Keratinocyte (primary cell): ENCODE data around the gene FOLR1. TPM values are rescaled to one million over a fixed set of nuclear protein-coding genes. Genes with fewer than 3 reads are reported as not detected.

Experiments
- DNase-seq: peaks from one replicate; pipeline ENCODE4 v3.0.0-alpha.2; 2011; ENCODE audit warnings: low read depth, missing footprints, low spot score
- FAIRE-seq: peaks from 2 replicates; lab custom pipeline; 2011; peaks lifted over from hg19 to GRCh38; lab: Jason Lieb, UNC
- H2AFZ ChIP-seq: 2 replicates; pipeline ENCODE4 v1.6.0; 2012; ENCODE audit warnings: low read length, control low read depth, inconsistent platforms; ENCODE audit not compliant: control insufficient read depth
- H3K27ac ChIP-seq: 2 replicates; pipeline ENCODE4 v1.5.1; 2011; ENCODE audit warnings: low read length; ENCODE audit not compliant: control insufficient read depth, insufficient read depth
- H3K27me3 ChIP-seq: 3 replicates; pipeline ENCODE4 v1.6.0; 2011; ENCODE audit warnings: low read length; ENCODE audit not compliant: control insufficient read depth, insufficient read depth; ENCODE audit errors: extremely low read depth
- H3K36me3 ChIP-seq, 2 experiments: 2 replicates in 1 of 2; 3 replicates in 1 of 2; pipeline ENCODE4 v1.5.1; 2011; ENCODE audit warnings: low read length in 2 of 2, mild to moderate bottlenecking in 1 of 2; ENCODE audit not compliant: control insufficient read depth in 2 of 2, insufficient read depth in 2 of 2; ENCODE audit errors: extremely low read depth in 1 of 2
- H3K4me1 ChIP-seq: 3 replicates; pipeline ENCODE4 v1.5.1; 2011; ENCODE audit warnings: low read length; ENCODE audit not compliant: control insufficient read depth, insufficient read depth; ENCODE audit errors: extremely low read depth
- H3K4me2 ChIP-seq: 3 replicates; pipeline ENCODE4 v1.6.0; 2011; ENCODE audit warnings: low read depth, low read length; ENCODE audit not compliant: control insufficient read depth, insufficient read depth; ENCODE audit errors: extremely low read depth
- H3K4me3 ChIP-seq, 3 experiments: fragments of 200-600 bp in 1 of 3; sonication (generic) in 1 of 3; 2 replicates in 2 of 3; 3 replicates in 1 of 3; pipeline ENCODE4 v1.5.1; 2011 to 2016; ENCODE audit warnings: low read length in 3 of 3, mild to moderate bottlenecking in 3 of 3, control low read depth in 2 of 3, inconsistent platforms in 1 of 3, low read depth in 1 of 3, mixed read lengths in 1 of 3, mixed run types in 1 of 3, moderate library complexity in 1 of 3; ENCODE audit not compliant: control insufficient read depth in 2 of 3, insufficient read depth in 2 of 3; ENCODE audit errors: extremely low read depth in 1 of 3
- H3K79me2 ChIP-seq: 2 replicates; pipeline ENCODE4 v1.6.0; 2012; ENCODE audit warnings: low read length; ENCODE audit not compliant: control insufficient read depth, insufficient read depth
- H3K9ac ChIP-seq: 3 replicates; pipeline ENCODE4 v1.6.0; 2011; ENCODE audit warnings: low read length; ENCODE audit not compliant: control insufficient read depth, insufficient read depth; ENCODE audit errors: extremely low read depth
- H3K9me1 ChIP-seq: 3 replicates; pipeline ENCODE4 v1.6.0; 2011; ENCODE audit warnings: low read length; ENCODE audit not compliant: control insufficient read depth, insufficient read depth; ENCODE audit errors: extremely low read depth
- H3K9me3 ChIP-seq: 2 replicates; pipeline ENCODE4 v1.5.1; 2012; ENCODE audit warnings: low read depth, low read length; ENCODE audit not compliant: control insufficient read depth
- H4K20me1 ChIP-seq: 3 replicates; pipeline ENCODE4 v1.6.0; 2011; ENCODE audit warnings: low read length; ENCODE audit not compliant: control insufficient read depth, insufficient read depth; ENCODE audit errors: extremely low read depth
- CTCF ChIP-seq, 3 experiments: IDR thresholded peaks in 1 of 3; conservative IDR thresholded peaks in 1 of 3; optimal IDR thresholded peaks in 1 of 3; 2 replicates in 2 of 3; 3 replicates in 1 of 3; pipeline versions ENCODE3 to v1.5.1; 2011; ENCODE audit warnings: low read length in 3 of 3, mild to moderate bottlenecking in 3 of 3, moderate library complexity in 2 of 3, control low read depth in 1 of 3, inconsistent platforms in 1 of 3; ENCODE audit not compliant: insufficient read depth in 2 of 3; ENCODE audit errors: extremely low read depth in 1 of 3
- EZH2 ChIP-seq: IDR thresholded peaks from one replicate; pipeline ENCODE4 v1.6.1; 2012; ENCODE audit warnings: inconsistent platforms, mild to moderate bottlenecking, low read length, moderate library complexity
- dilution Hi-C: fragments of 300-500 bp; cut with MboI; formaldehyde crosslinking; loops from one replicate; pipeline ENCODE4 v1.7.0; 2020; ENCODE audit warnings: low sequenced_read_pairs; ENCODE audit not compliant: extremely low pct_ligation_motif_present
- polyA plus RNA-seq, 5 experiments: library from polyadenylated mRNA; depleted of rRNA in 3 of 5; stranded (reverse) in 3 of 5; stranded (forward) in 1 of 5; unstranded in 1 of 5; fragments of >200 nt; gene quantifications; 1 replicate in 1 of 5; 2 replicates in 3 of 5; 3 replicates in 1 of 5; pipeline versions ENCODE4 v1.2.1 to v1.2.3, GENCODE V29; 2011 to 2012; ENCODE audit warnings: missing spikeins in 2 of 5, low read depth in 1 of 5, low replicate concordance in 1 of 5

FOLR1 gene
- polyA plus RNA-seq, 1 donor (not counting 4 experiments of a cell fraction or from before 2014, with no cell fraction given), result 0.13 TPM

GRCh38 chr11:72234920-72235319, 43.0 kb downstream of the FOLR1 start:
- dilution Hi-C loops, result no loop called here
- Histone ChIP-seq H2AFZ (no peak overlapping the region), H3K9me1 (no peaks in the 10 kb centered on the region), H3K36me3 (peaks cover 53 to 58% of the 10 kb centered on the region in 2 experiments), H3K79me2 (no peaks in the 10 kb centered on the region), H3K9ac (no peak overlapping the region), H3K4me1 (peaks cover 6% of the 10 kb centered on the region), H4K20me1 (peaks cover 4% of the 10 kb centered on the region), H3K4me3 (no peak overlapping the region), H3K27ac (no peak overlapping the region), H3K4me2 (no peak overlapping the region), H3K9me3 (no peaks in the 10 kb centered on the region), H3K27me3 (peaks cover 4% of the 10 kb centered on the region)
- DNase-seq, result no peak
- no peak for FAIRE-seq
- TF ChIP-seq CTCF (optimal IDR thresholded peaks at IDR 0.05 in 1 of 3, IDR thresholded peaks at IDR 0.05 in 1 of 3, conservative IDR thresholded peaks at IDR 0.05 in 1 of 3; ENCODE audit: extremely low read depth in 1 of 3, insufficient read depth in 2 of 3, low read length in 3 of 3) (no peak), EZH2 (no peak)

GRCh38 chr11:72235351-72236057, 43.6 kb downstream of the FOLR1 start:
- Histone ChIP-seq H3K79me2 (no peaks in the 10 kb centered on the region), H3K4me1 (peaks cover 6% of the 10 kb centered on the region), H2AFZ (no peak overlapping the region), H3K9me3 (no peaks in the 10 kb centered on the region), H3K36me3 (peaks cover 49 to 53% of the 10 kb centered on the region in 2 experiments), H4K20me1 (peaks cover 4% of the 10 kb centered on the region), H3K4me3 (no peak overlapping the region), H3K4me2 (no peak overlapping the region), H3K9ac (no peak overlapping the region), H3K27ac (no peak overlapping the region), H3K9me1 (no peaks in the 10 kb centered on the region), H3K27me3 (peaks cover 10% of the 10 kb centered on the region)
- no peak for FAIRE-seq
- no peak for DNase-seq
- dilution Hi-C loops, result no loop called here
- TF ChIP-seq EZH2 (no peak), CTCF (optimal IDR thresholded peaks at IDR 0.05 in 1 of 3, IDR thresholded peaks at IDR 0.05 in 1 of 3, conservative IDR thresholded peaks at IDR 0.05 in 1 of 3; ENCODE audit: extremely low read depth in 1 of 3, insufficient read depth in 2 of 3, low read length in 3 of 3) (no peak)
